ENCODE results near the gene PDE8A. TPM values are rescaled to one million over a fixed set of nuclear protein-coding genes. Genes with fewer than 3 reads are reported as not detected.
"Not testable (repeated sequence)": the region's sequence is repeated elsewhere in the genome, so short reads cannot be mapped to it uniquely, and the experiment has no call there.

PDE8A gene
- total and polyA plus RNA-seq, 2 donors (not counting 1 experiment from before 2014, with no cell fraction given) = 17.7 to 26.3 TPM

- TF ChIP-seq EZH2 (IDR thresholded peaks at IDR 0.05; ENCODE audit: low read length, missing control alignments) = no peak
- TF ChIP-seq, protein P1, sequence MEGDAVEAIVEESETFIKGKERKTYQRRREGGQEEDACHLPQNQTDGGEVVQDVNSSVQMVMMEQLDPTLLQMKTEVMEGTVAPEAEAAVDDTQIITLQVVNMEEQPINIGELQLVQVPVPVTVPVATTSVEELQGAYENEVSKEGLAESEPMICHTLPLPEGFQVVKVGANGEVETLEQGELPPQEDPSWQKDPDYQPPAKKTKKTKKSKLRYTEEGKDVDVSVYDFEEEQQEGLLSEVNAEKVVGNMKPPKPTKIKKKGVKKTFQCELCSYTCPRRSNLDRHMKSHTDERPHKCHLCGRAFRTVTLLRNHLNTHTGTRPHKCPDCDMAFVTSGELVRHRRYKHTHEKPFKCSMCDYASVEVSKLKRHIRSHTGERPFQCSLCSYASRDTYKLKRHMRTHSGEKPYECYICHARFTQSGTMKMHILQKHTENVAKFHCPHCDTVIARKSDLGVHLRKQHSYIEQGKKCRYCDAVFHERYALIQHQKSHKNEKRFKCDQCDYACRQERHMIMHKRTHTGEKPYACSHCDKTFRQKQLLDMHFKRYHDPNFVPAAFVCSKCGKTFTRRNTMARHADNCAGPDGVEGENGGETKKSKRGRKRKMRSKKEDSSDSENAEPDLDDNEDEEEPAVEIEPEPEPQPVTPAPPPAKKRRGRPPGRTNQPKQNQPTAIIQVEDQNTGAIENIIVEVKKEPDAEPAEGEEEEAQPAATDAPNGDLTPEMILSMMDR (conservative IDR thresholded peaks at IDR 0.05 in 1 of 2, IDR thresholded peaks at IDR 0.05 in 1 of 2; ENCODE audit: low read depth in 1 of 2, low read length in 2 of 2) = peak; percentile 38 to 63
- Histone ChIP-seq H3K4me3 (replicated peaks in 1 of 4; ENCODE audit: control extremely low read depth in 1 of 4, insufficient read depth in 1 of 4, low read depth in 3 of 4, low read length in 4 of 4) (peak overlapping the region in 1 of 4 experiments; percentile 43), H3K36me3 (ENCODE audit: control insufficient read depth, insufficient read depth, low read length) (no peaks in the 10 kb centered on the region), H3K4me1 (ENCODE audit: control insufficient read depth, extremely low read depth, insufficient read depth, low read length) (no peaks in the 10 kb centered on the region), H3K27ac (ENCODE audit: insufficient read depth, low read length) (no peak overlapping the region), H3K9me3 (ENCODE audit: control insufficient read depth, insufficient read depth, low read depth, low read length) (no peaks in the 10 kb centered on the region), H3K4me2 (ENCODE audit: extremely low read depth, insufficient read depth, low read length) (no peak overlapping the region), H4K20me1 (ENCODE audit: control insufficient read depth, extremely low read depth, insufficient read depth, low read length) (no peaks in the 10 kb centered on the region), H3K79me2 (ENCODE audit: control insufficient read depth, insufficient read depth, low read length) (no peaks in the 10 kb centered on the region), H3K27me3 (ENCODE audit: control insufficient read depth, insufficient read depth, low read length) (peaks cover 2% of the 10 kb centered on the region), H3K9ac (ENCODE audit: insufficient read depth, low read length) (no peak overlapping the region), H2AFZ (ENCODE audit: low read length) (no peak overlapping the region)
- peak; percentile 9 to 21 for DNase-seq (ENCODE audit: low read depth in 2 of 2)
These were observed 187.1 kb downstream of the PDE8A start for GRCh38 chr15:85168642-85169173.

DNA sequence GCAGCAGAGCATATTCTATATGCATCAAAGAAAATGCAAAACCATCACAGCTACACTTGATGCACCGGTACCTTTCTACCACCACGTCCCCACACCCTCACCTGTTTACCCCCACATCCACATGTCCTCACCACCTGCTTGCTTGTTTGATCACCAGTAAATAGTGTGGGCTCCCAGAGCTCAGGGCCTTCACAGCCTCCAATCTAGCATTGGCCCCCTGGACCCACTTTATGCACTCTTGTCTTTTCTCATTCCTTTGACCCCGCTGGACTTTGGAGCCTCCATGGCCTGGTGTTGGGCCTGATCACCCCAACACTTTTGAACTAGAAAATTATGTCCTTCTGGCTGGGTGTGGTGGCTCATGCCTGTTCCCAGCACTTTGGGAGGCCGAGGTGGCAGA lies 190.1 kb downstream of the PDE8A start:
- Histone ChIP-seq H3K27ac (ENCODE audit: insufficient read depth, low read length) (no peak overlapping the region), H4K20me1 (ENCODE audit: control insufficient read depth, extremely low read depth, insufficient read depth, low read length) (no peaks in the 10 kb centered on the region), H3K4me1 (ENCODE audit: control insufficient read depth, extremely low read depth, insufficient read depth, low read length) (no peaks in the 10 kb centered on the region), H3K9ac (ENCODE audit: insufficient read depth, low read length) (no peak overlapping the region), H3K4me3 (replicated peaks in 1 of 4; ENCODE audit: control extremely low read depth in 1 of 4, insufficient read depth in 1 of 4, low read depth in 3 of 4, low read length in 4 of 4) (no peak overlapping the region), H3K36me3 (ENCODE audit: control insufficient read depth, insufficient read depth, low read length) (no peaks in the 10 kb centered on the region), H3K79me2 (ENCODE audit: control insufficient read depth, insufficient read depth, low read length) (no peaks in the 10 kb centered on the region), H3K9me3 (ENCODE audit: control insufficient read depth, insufficient read depth, low read depth, low read length) (no peaks in the 10 kb centered on the region), H2AFZ (ENCODE audit: low read length) (no peak overlapping the region), H3K4me2 (ENCODE audit: extremely low read depth, insufficient read depth, low read length) (no peak overlapping the region), H3K27me3 (ENCODE audit: control insufficient read depth, insufficient read depth, low read length) (peaks cover 2% of the 10 kb centered on the region)
- no peak for DNase-seq (ENCODE audit: low read depth in 2 of 2)
- TF ChIP-seq, protein P1 (conservative IDR thresholded peaks at IDR 0.05 in 1 of 2, IDR thresholded peaks at IDR 0.05 in 1 of 2; ENCODE audit: low read depth in 1 of 2, low read length in 2 of 2) = no peak
- no peak for TF ChIP-seq EZH2 (IDR thresholded peaks at IDR 0.05; ENCODE audit: low read length, missing control alignments)

- Histone ChIP-seq H3K4me2 (ENCODE audit: extremely low read depth, insufficient read depth, low read length) (no peak overlapping the region), H3K27me3 (ENCODE audit: control insufficient read depth, insufficient read depth, low read length) (peaks cover 2% of the 10 kb centered on the region), H3K79me2 (ENCODE audit: control insufficient read depth, insufficient read depth, low read length) (no peaks in the 10 kb centered on the region), H3K27ac (ENCODE audit: insufficient read depth, low read length) (no peak overlapping the region), H3K4me3 (replicated peaks in 1 of 4; ENCODE audit: control extremely low read depth in 1 of 4, insufficient read depth in 1 of 4, low read depth in 3 of 4, low read length in 4 of 4) (no peak overlapping the region), H3K36me3 (ENCODE audit: control insufficient read depth, insufficient read depth, low read length) (no peaks in the 10 kb centered on the region), H3K9ac (ENCODE audit: insufficient read depth, low read length) (no peak overlapping the region), H3K9me3 (ENCODE audit: control insufficient read depth, insufficient read depth, low read depth, low read length) (no peaks in the 10 kb centered on the region), H3K4me1 (ENCODE audit: control insufficient read depth, extremely low read depth, insufficient read depth, low read length) (no peaks in the 10 kb centered on the region), H2AFZ (ENCODE audit: low read length) (no peak overlapping the region), H4K20me1 (ENCODE audit: control insufficient read depth, extremely low read depth, insufficient read depth, low read length) (no peaks in the 10 kb centered on the region)
- DNase-seq (ENCODE audit: low read depth in 2 of 2) = peak; percentile 21 to 27
- TF ChIP-seq, protein P1 (conservative IDR thresholded peaks at IDR 0.05 in 1 of 2, IDR thresholded peaks at IDR 0.05 in 1 of 2; ENCODE audit: low read depth in 1 of 2, low read length in 2 of 2) = no peak
- no peak for TF ChIP-seq EZH2 (IDR thresholded peaks at IDR 0.05; ENCODE audit: low read length, missing control alignments)
These were observed 191.3 kb downstream of the PDE8A start for GRCh38 chr15:85172846-85173490.

GRCh38 chr15:85173630-85174029 lies 192.0 kb downstream of the PDE8A start:
- not testable (repeated sequence) for H3K27ac ChIP-seq (ENCODE audit: insufficient read depth, low read length); H3K9me3 ChIP-seq (ENCODE audit: control insufficient read depth, insufficient read depth, low read depth, low read length); H3K4me1 ChIP-seq (ENCODE audit: control insufficient read depth, extremely low read depth, insufficient read depth, low read length); H2AFZ ChIP-seq (ENCODE audit: low read length); H3K4me2 ChIP-seq (ENCODE audit: extremely low read depth, insufficient read depth, low read length); H3K79me2 ChIP-seq (ENCODE audit: control insufficient read depth, insufficient read depth, low read length); H3K4me3 ChIP-seq (replicated peaks in 1 of 4; ENCODE audit: control extremely low read depth in 1 of 4, insufficient read depth in 1 of 4, low read depth in 3 of 4, low read length in 4 of 4); H3K27me3 ChIP-seq (ENCODE audit: control insufficient read depth, insufficient read depth, low read length); H4K20me1 ChIP-seq (ENCODE audit: control insufficient read depth, extremely low read depth, insufficient read depth, low read length); H3K9ac ChIP-seq (ENCODE audit: insufficient read depth, low read length); H3K36me3 ChIP-seq (ENCODE audit: control insufficient read depth, insufficient read depth, low read length); DNase-seq (ENCODE audit: low read depth in 2 of 2)
